NB4 (cell line): ENCODE measurements around the gene SNTG2.
"Not testable (repeated sequence)": the region's sequence is repeated elsewhere in the genome, so short reads cannot be mapped to it uniquely, and the experiment has no call there.

Experiments used
- DNase-seq: peaks from one replicate; pipeline ENCODE4 v3.0.0; 2010; ENCODE audit warnings: low read depth
- H3K4me3 ChIP-seq: one replicate; pipeline ENCODE4 v1.5.1; 2011; ENCODE audit warnings: mild to moderate bottlenecking, low read depth, low read length, moderate library complexity
- CTCF ChIP-seq: IDR thresholded peaks from one replicate; pipeline ENCODE4 v1.5.1; 2012; ENCODE audit warnings: low read depth, low read length
- MAX ChIP-seq: IDR thresholded peaks from 2 replicates; pipeline ENCODE4 v1.6.1; 2011; ENCODE audit warnings: low read depth, low read length
- MYC ChIP-seq: IDR thresholded peaks from 2 replicates; pipeline ENCODE4 v1.6.1; 2011; ENCODE audit warnings: low read depth, low read length
- POLR2A ChIP-seq: IDR thresholded peaks from 2 replicates; pipeline ENCODE4 v1.6.1; 2011; ENCODE audit warnings: mild to moderate bottlenecking; ENCODE audit not compliant: insufficient read length; ENCODE audit errors: extremely low read depth

SNTG2 gene

GRCh38 chr2:1130922-1131321 is 180.3 kb downstream of the SNTG2 start:
- no peak for TF ChIP-seq MYC
- no peak for TF ChIP-seq POLR2A
- no peak for TF ChIP-seq MAX
- TF ChIP-seq CTCF = no peak
- no peak for DNase-seq
- H3K4me3 ChIP-seq = no peak overlapping the region

DNA sequence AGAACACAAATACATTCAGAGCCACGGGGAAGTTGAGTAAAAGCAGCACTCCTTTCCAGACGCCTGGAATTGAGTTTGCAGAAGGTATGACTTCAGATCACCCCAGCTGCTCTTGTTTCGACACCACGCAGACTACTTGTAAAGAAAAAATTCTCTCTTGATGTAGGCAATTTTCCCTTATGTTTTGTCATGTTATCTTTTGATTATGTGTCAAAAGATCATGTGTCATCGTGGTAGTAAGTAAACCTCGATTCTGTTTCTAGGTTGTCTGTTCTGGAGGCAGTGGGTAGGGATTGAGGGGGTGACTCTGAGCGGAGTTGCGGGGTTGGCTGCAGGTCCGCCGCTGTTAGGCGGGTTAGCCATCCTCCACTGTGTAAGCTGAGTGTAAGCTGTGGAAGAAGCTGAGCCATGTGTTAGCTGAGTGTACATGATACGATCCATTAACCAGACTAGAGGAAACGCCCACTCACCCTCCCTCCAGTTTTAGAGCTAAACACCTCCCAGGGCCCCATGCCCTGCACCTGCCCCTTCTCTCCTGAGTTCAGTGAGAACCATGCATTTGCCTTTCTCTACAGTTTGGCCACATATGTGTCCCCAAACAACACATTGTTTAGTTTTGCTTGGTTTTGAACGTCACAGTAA is 181.8 kb downstream of the SNTG2 start:
- no peak for DNase-seq
- no peak for TF ChIP-seq CTCF
- no peak for TF ChIP-seq MAX
- no peak for TF ChIP-seq MYC
- no peak for TF ChIP-seq POLR2A

GRCh38 chr2:1133896-1134295 is 183.2 kb downstream of the SNTG2 start:
- not testable (repeated sequence) for H3K4me3 ChIP-seq
- peak; percentile 59 for DNase-seq

More for the DNA sequence above, 181.8 kb downstream of the SNTG2 start:
- H3K4me3 ChIP-seq = no peak overlapping the region

GRCh38 chr2:1134629-1135028 is 184.0 kb downstream of the SNTG2 start:
- TF ChIP-seq MAX = no peak
- TF ChIP-seq MYC = no peak
- no peak for TF ChIP-seq POLR2A
- no peak for TF ChIP-seq CTCF
- H3K4me3 ChIP-seq = no peak overlapping the region
- no peak for DNase-seq

- TF ChIP-seq CTCF = peak; percentile 14
- TF ChIP-seq MYC = no peak
- H3K4me3 ChIP-seq = no peak overlapping the region
- DNase-seq = peak; percentile 12
Observed at GRCh38 chr2:1136067-1136466, 185.4 kb downstream of the SNTG2 start.

- no peak for DNase-seq
- H3K4me3 ChIP-seq = no peak overlapping the region
- TF ChIP-seq CTCF (no peak), MYC (no peak), POLR2A (no peak), MAX (no peak)
Observed at GRCh38 chr2:1136846-1137245, 186.2 kb downstream of the SNTG2 start.
